Loucy (cell line): Measurements from ENCODE around the gene TMPRSS6.

Experiments
- EZH2phosphoT487 ChIP-seq: fragments of 200-600 bp; IDR thresholded peaks from 2 replicates; pipeline ENCODE4 v1.6.1; 2018; ENCODE audit warnings: antibody characterized with exemption, mild to moderate bottlenecking, moderate library complexity, borderline replicate concordance
- TF ChIP-seq, protein P1 (sequence below): fragments of 200-600 bp; sonication (generic); conservative IDR thresholded peaks from 2 replicates; pipeline ENCODE4 v1.5.1; 2014; ENCODE audit warnings: mild to moderate bottlenecking, antibody characterized with exemption, low read length

DNA sequence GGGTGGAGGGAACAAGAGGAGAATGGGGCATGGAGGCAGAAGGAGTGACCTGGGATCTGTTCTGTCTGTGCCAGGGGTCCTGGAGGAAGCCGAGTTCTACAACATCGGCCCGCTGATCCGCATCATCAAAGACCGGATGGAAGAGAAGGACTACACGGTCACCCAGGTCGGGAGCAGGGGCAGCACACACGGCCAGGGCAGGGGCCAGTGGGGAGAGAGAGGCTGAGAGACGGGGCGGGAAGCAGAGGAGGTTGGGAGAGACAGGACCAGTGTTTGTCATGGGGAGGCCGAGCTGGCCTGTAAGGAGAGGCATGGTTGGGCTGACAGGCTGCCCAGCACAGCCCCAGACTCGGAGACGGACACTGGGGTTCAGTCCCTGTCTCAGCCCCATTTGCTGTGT is 53.3 kb downstream of the TMPRSS6 start:
- TF ChIP-seq, protein P1, sequence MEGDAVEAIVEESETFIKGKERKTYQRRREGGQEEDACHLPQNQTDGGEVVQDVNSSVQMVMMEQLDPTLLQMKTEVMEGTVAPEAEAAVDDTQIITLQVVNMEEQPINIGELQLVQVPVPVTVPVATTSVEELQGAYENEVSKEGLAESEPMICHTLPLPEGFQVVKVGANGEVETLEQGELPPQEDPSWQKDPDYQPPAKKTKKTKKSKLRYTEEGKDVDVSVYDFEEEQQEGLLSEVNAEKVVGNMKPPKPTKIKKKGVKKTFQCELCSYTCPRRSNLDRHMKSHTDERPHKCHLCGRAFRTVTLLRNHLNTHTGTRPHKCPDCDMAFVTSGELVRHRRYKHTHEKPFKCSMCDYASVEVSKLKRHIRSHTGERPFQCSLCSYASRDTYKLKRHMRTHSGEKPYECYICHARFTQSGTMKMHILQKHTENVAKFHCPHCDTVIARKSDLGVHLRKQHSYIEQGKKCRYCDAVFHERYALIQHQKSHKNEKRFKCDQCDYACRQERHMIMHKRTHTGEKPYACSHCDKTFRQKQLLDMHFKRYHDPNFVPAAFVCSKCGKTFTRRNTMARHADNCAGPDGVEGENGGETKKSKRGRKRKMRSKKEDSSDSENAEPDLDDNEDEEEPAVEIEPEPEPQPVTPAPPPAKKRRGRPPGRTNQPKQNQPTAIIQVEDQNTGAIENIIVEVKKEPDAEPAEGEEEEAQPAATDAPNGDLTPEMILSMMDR = no peak
- TF ChIP-seq EZH2phosphoT487 = no peak
